Forelimb muscle (tissue), 1 donor: ENCODE results near the gene OR10G8. TPM values are rescaled to one million over a fixed set of nuclear protein-coding genes. Genes with fewer than 3 reads are reported as not detected.

Experiments used
- DNase-seq: peaks from one replicate; pipeline ENCODE4 v3.0.0-alpha.2; 2013; ENCODE audit warnings: low read depth
- polyA plus RNA-seq: library from polyadenylated mRNA; unstranded; fragments of 120-200 nt; gene quantifications from one replicate; pipeline ENCODE4 v1.2.1, GENCODE V29; 2013; ENCODE audit not compliant: insufficient read length

The OR10G8 gene
- polyA plus RNA-seq, 1 donor = not detected

DNA sequence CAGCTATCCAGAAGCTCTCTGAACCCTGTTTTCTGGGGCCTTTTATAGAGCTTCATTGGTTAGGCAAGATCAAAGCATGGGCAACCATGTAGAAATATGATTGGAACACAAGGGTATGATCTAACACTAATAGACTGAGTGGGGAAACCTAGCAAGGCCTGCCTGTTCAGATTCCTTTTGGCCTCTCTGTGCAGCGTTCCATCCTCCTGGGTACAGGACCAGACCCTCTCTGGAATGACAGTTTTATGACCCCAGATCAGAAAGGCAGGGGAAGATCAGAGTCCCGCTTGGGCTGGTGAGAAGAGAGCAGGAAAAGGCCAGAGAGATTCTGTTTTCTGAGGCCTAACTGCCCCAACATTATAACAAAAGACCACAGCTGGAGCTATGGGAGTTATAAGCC lies 52.0 kb downstream of the OR10G8 start:
- no peak for DNase-seq

- no peak for DNase-seq
Observed at GRCh38 chr11:124079631-124080326, 53.2 kb downstream of the OR10G8 start.

Other genes starting within 250 kb of the OR10G8 start
- not detected for gene OR6M1, start 220.4 kb upstream of the OR10G8 start, polyA plus RNA-seq
- not detected for gene TMEM225, start 141.1 kb upstream of the OR10G8 start, polyA plus RNA-seq
- gene OR8D4, start 124.6 kb upstream of the OR10G8 start, polyA plus RNA-seq = 0.06 TPM
- not detected for gene OR4D5, start 87.2 kb upstream of the OR10G8 start, polyA plus RNA-seq
- gene OR6T1, start 83.0 kb upstream of the OR10G8 start, polyA plus RNA-seq = not detected
- not detected for gene OR10S1, start 49.0 kb upstream of the OR10G8 start, polyA plus RNA-seq
- gene OR10G6, start 31.6 kb upstream of the OR10G8 start, polyA plus RNA-seq = not detected
- gene OR10G4, start 13.8 kb upstream of the OR10G8 start, polyA plus RNA-seq = 0.06 TPM
- gene OR10G9, start 3.8 kb upstream of the OR10G8 start, polyA plus RNA-seq = not detected
- gene OR10G7, start 14.5 kb downstream of the OR10G8 start, polyA plus RNA-seq = not detected
- gene VWA5A, start 88.7 kb downstream of the OR10G8 start, polyA plus RNA-seq = 114 TPM
- gene OR10D3, start 156.5 kb downstream of the OR10G8 start, polyA plus RNA-seq = not detected
- not detected for gene OR8G1, start 214.3 kb downstream of the OR10G8 start, polyA plus RNA-seq
- not detected for gene OR8G5, start 229.6 kb downstream of the OR10G8 start, polyA plus RNA-seq